CD4-positive, alpha-beta T cell (primary cell): ENCODE data around the gene MFSD12. TPM values are rescaled to one million over a fixed set of nuclear protein-coding genes. Genes with fewer than 3 reads are reported as not detected.
"Not testable (repeated sequence)": the region's sequence is repeated elsewhere in the genome, so short reads cannot be mapped to it uniquely, and the experiment has no call there.

Experiments used
- ATAC-seq: fragments of 200-7000 bp; cut with Tn5 transposase; one replicate; pipeline ENCODE4 v1.10.0; 2022; ENCODE audit warnings: mild to moderate bottlenecking; ENCODE audit not compliant: poor library complexity
- CTCF ChIA-PET: fragments of 350-600 bp; sonication (Branson Sonifier 250); formaldehyde crosslinking; loops from one replicate; lab custom pipeline; 2021; ENCODE audit warnings: antibody characterized with exemption, inconsistent platforms; lab: Charles Lee
- POLR2A ChIA-PET: fragments of 350-600 bp; sonication (Branson Sonifier 250); formaldehyde crosslinking; loops from one replicate; lab custom pipeline; 2021; ENCODE audit warnings: antibody characterized with exemption, inconsistent platforms; lab: Charles Lee
- DNase-seq, 14 experiments: peaks; one replicate each; pipeline ENCODE4 v3.0.0-alpha.2; 2013 to 2020; ENCODE audit warnings: mixed read lengths in 2 of 14
- H3K27ac ChIP-seq, 2 donors: one replicate each; pipeline versions ENCODE4 v1.5.1 to v1.7.0; 2013; ENCODE audit warnings: low read length in 2 of 2, low read depth in 1 of 2, mild to moderate bottlenecking in 1 of 2
- H3K27me3 ChIP-seq, 2 experiments: 1 replicate in 1 of 2; 2 replicates in 1 of 2; pipeline versions ENCODE4 v1.6.1 to v1.7.0; 2013; ENCODE audit warnings: low read length in 2 of 2, control low read depth in 1 of 2, mild to moderate bottlenecking in 1 of 2, moderate library complexity in 1 of 2; ENCODE audit not compliant: insufficient read depth in 2 of 2, control insufficient read depth in 1 of 2
- H3K36me3 ChIP-seq: one replicate; pipeline ENCODE4 v1.6.1; 2013; ENCODE audit warnings: low read length, control low read depth; ENCODE audit not compliant: insufficient read depth
- H3K4me1 ChIP-seq: one replicate; pipeline ENCODE4 v1.6.1; 2013; ENCODE audit warnings: low read length, control low read depth; ENCODE audit not compliant: insufficient read depth
- H3K4me3 ChIP-seq: one replicate; pipeline ENCODE4 v1.5.1; 2013; ENCODE audit warnings: mild to moderate bottlenecking, low read length, moderate library complexity
- H3K9me3 ChIP-seq, 2 experiments: 1 replicate in 1 of 2; 2 replicates in 1 of 2; pipeline versions ENCODE4 v1.6.1 to v1.7.0; 2013; ENCODE audit warnings: low read length in 2 of 2, mild to moderate bottlenecking in 2 of 2, control low read depth in 1 of 2, moderate library complexity in 1 of 2; ENCODE audit not compliant: control insufficient read depth in 1 of 2, insufficient read depth in 1 of 2
- H3K27ac Mint-ChIP-seq: one replicate; pipeline ENCODE4 v1.8.0; 2020; ENCODE audit warnings: mixed read lengths
- H3K27me3 Mint-ChIP-seq: one replicate; pipeline ENCODE4 v1.8.0; 2021; ENCODE audit warnings: mixed read lengths
- H3K36me3 Mint-ChIP-seq: one replicate; pipeline ENCODE4 v1.8.0; 2021; ENCODE audit warnings: low read depth, mixed read lengths
- H3K4me1 Mint-ChIP-seq: one replicate; pipeline ENCODE4 v1.8.0; 2021; ENCODE audit warnings: low read depth, mixed read lengths
- H3K4me3 Mint-ChIP-seq: one replicate; pipeline ENCODE4 v1.8.0; 2020; ENCODE audit warnings: mild to moderate bottlenecking, mixed read lengths
- H3K9me3 Mint-ChIP-seq: one replicate; pipeline ENCODE4 v1.8.0; 2020; ENCODE audit warnings: mixed read lengths
- intact Hi-C, 2 experiments: fragments of 100-400 bp; cut with DNase I in 1 of 2; cut with micrococcal nuclease in 1 of 2; formaldehyde crosslinking; loops; one replicate each; pipeline versions ENCODE4 v1.15.1 to v1.9.0; 2023 to 2025; cut with DNase I, micrococcal nuclease
- total RNA-seq, 174 experiments: library from RNA in 2 of 174; stranded (reverse) in 2 of 174; gene quantifications; one replicate each; pipeline ENCODE4 v1.2.3 and lab custom pipeline; 2021 to 2026
- TF ChIP-seq, protein P1 (sequence below): fragments of 200-600 bp; IDR thresholded peaks from one replicate; pipeline ENCODE4 v1.8.0; 2022; ENCODE audit warnings: antibody characterized with exemption, mild to moderate bottlenecking

The MFSD12 gene
- total RNA-seq, 2 experiments from 2014 or later, result 62.5 to 65.0 TPM

- Histone ChIP-seq H3K4me1 (peaks cover 77% of the 10 kb centered on the region), H3K36me3 (peaks cover 36% of the 10 kb centered on the region), H3K27ac (no peak overlapping the region), H3K27me3 (no peaks in the 10 kb centered on the region), H3K4me3 (no peak overlapping the region), H3K9me3 (no peaks in the 10 kb centered on the region)
- Mint-ChIP-seq H3K9me3 (no peaks in the 10 kb centered on the region), H3K36me3 (peaks cover 44% of the 10 kb centered on the region), H3K27ac (peak overlapping the region; percentile 55), H3K27me3 (no peaks in the 10 kb centered on the region), H3K4me3 (peak overlapping the region; percentile 84), H3K4me1 (peaks cover 55% of the 10 kb centered on the region)
- intact Hi-C loops, result loop anchor here (5.0 to 10.0 kb wide), 4 partner anchors 38 to 455 kb away; partner anchors contain the start of genes HMG20B (in 1 of the 2) and TLE5 (in 1 of the 2)
- TF ChIP-seq, protein P1, sequence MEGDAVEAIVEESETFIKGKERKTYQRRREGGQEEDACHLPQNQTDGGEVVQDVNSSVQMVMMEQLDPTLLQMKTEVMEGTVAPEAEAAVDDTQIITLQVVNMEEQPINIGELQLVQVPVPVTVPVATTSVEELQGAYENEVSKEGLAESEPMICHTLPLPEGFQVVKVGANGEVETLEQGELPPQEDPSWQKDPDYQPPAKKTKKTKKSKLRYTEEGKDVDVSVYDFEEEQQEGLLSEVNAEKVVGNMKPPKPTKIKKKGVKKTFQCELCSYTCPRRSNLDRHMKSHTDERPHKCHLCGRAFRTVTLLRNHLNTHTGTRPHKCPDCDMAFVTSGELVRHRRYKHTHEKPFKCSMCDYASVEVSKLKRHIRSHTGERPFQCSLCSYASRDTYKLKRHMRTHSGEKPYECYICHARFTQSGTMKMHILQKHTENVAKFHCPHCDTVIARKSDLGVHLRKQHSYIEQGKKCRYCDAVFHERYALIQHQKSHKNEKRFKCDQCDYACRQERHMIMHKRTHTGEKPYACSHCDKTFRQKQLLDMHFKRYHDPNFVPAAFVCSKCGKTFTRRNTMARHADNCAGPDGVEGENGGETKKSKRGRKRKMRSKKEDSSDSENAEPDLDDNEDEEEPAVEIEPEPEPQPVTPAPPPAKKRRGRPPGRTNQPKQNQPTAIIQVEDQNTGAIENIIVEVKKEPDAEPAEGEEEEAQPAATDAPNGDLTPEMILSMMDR, result no peak
- DNase-seq (no peak), ATAC-seq (no peak)
- POLR2A ChIA-PET, result no interaction called here
- CTCF ChIA-PET, result no interaction called here
These were observed 47.8 kb downstream of the MFSD12 start for GRCh38 chr19:3509566-3509989.

GRCh38 chr19:3508771-3509535, 48.4 kb downstream of the MFSD12 start:
- peaks cover 50% of the 10 kb centered on the region for H3K4me1 Mint-ChIP-seq
- H3K4me3 Mint-ChIP-seq, result peak overlapping the region; percentile 84
- DNase-seq, result no peak
- TF ChIP-seq, protein P1, result no peak
- ChIA-PET CTCF (no interaction called here), POLR2A (no interaction called here)
- peaks cover 44% of the 10 kb centered on the region for H3K36me3 Mint-ChIP-seq
- H3K9me3 Mint-ChIP-seq, result no peaks in the 10 kb centered on the region
- no peaks in the 10 kb centered on the region for H3K27me3 Mint-ChIP-seq
- Histone ChIP-seq H3K4me1 (peaks cover 71% of the 10 kb centered on the region), H3K36me3 (peaks cover 34% of the 10 kb centered on the region), H3K27me3 (no peaks in the 10 kb centered on the region), H3K9me3 (no peaks in the 10 kb centered on the region), H3K4me3 (no peak overlapping the region), H3K27ac (no peak overlapping the region)
- no peak for ATAC-seq
- intact Hi-C loops, result loop anchor here (5.0 to 10.0 kb wide), 4 partner anchors 38 to 454 kb away; partner anchors contain the start of genes HMG20B (in 1 of the 2) and TLE5 (in 1 of the 2)
- H3K27ac Mint-ChIP-seq, result peak overlapping the region; percentile 76

DNA sequence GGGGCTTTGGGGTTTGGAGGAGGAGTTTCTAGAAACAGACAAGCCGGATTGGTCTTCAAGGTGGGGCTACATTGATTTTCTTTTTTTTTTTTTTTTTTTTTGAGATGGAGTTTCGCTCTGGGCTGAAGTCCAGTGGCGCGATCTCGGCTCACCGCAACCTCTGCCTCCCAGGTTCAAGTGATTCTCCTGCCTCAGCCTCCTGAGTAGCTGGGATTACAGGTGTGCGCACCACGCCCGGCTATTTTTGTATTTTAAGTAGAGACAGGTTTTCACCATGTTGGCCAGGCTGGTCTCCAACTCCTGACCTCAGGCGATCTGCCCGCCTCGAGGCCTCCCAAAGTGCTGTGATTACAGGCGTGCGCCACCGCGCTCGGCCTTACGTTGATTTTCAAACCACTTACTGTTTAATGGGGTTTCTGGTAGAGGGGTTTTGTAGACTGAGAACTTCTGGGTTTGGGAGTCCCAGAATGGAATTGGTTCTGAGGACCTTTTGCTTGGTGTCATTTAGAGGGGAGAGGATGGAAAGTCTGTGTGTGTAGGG, 49.2 kb downstream of the MFSD12 start:
- H3K4me3 ChIP-seq, ATAC-seq, H3K27me3 ChIP-seq, H3K27ac ChIP-seq, H3K9me3 Mint-ChIP-seq, CTCF ChIA-PET, POLR2A ChIA-PET, H3K27me3 Mint-ChIP-seq, H3K9me3 ChIP-seq, DNase-seq: not testable (repeated sequence)
- Mint-ChIP-seq H3K36me3 (peaks cover 44% of the 10 kb centered on the region), H3K4me3 (peak overlapping the region; percentile 92), H3K27ac (peak overlapping the region; percentile 76), H3K4me1 (peaks cover 44% of the 10 kb centered on the region)
- intact Hi-C loops, result loop anchor here (5.0 to 10.0 kb wide), 4 partner anchors 39 to 453 kb away; partner anchors contain the start of genes HMG20B (in 1 of the 2) and TLE5 (in 1 of the 2)
- Histone ChIP-seq H3K36me3 (peaks cover 34% of the 10 kb centered on the region), H3K4me1 (peaks cover 65% of the 10 kb centered on the region)
